Neuronal stem cell (in vitro differentiated cells): ENCODE results near the gene ZFP57.

Source experiments
- DNase-seq: peaks from one replicate; pipeline ENCODE4 v3.0.0-alpha.2; 2013; ENCODE audit warnings: low spot score
- H2AFZ ChIP-seq: one replicate; pipeline ENCODE4 v1.6.1; 2013; ENCODE audit warnings: mild to moderate bottlenecking, low read length, inconsistent platforms
- H2AK5ac ChIP-seq: 2 replicates; pipeline ENCODE4 v1.6.1; 2013; ENCODE audit warnings: low read depth, mild to moderate bottlenecking, inconsistent platforms, low read length, moderate library complexity, mixed read lengths
- H2BK120ac ChIP-seq: 2 replicates; pipeline ENCODE4 v1.6.1; 2013; ENCODE audit warnings: low read depth, mild to moderate bottlenecking, inconsistent platforms, low read length, moderate library complexity, mixed read lengths
- H2BK12ac ChIP-seq: one replicate; pipeline ENCODE4 v1.6.1; 2013; ENCODE audit warnings: low read length, inconsistent platforms
- H2BK15ac ChIP-seq: 2 replicates; pipeline ENCODE4 v1.6.1; 2013; ENCODE audit warnings: mild to moderate bottlenecking, low read length, inconsistent platforms, mixed read lengths
- H2BK5ac ChIP-seq: one replicate; pipeline ENCODE4 v1.6.1; 2013; ENCODE audit warnings: inconsistent platforms, mild to moderate bottlenecking, low read length, moderate library complexity
- H3K14ac ChIP-seq: one replicate; pipeline ENCODE4 v1.6.1; 2013; ENCODE audit warnings: low read length, inconsistent platforms
- H3K18ac ChIP-seq: 2 replicates; pipeline ENCODE4 v1.6.1; 2013; ENCODE audit warnings: low read length, inconsistent platforms
- H3K23ac ChIP-seq: 2 replicates; pipeline ENCODE4 v1.6.1; 2013; ENCODE audit warnings: low read depth, mild to moderate bottlenecking, mixed read lengths, low read length, inconsistent platforms; ENCODE audit not compliant: poor library complexity
- H3K27ac ChIP-seq: replicated peaks from 3 replicates; pipeline ENCODE4 v1.5.1; 2013; ENCODE audit warnings: low read length, inconsistent platforms
- H3K27me3 ChIP-seq, 3 experiments: 2 replicates each; pipeline ENCODE4 v1.6.1; 2013; ENCODE audit warnings: low read length in 3 of 3, mild to moderate bottlenecking in 2 of 3, inconsistent platforms in 1 of 3, low read depth in 1 of 3, mixed read lengths in 1 of 3, moderate library complexity in 1 of 3; ENCODE audit not compliant: control insufficient read depth in 3 of 3, insufficient read depth in 3 of 3
- H3K36me3 ChIP-seq, 2 donors: replicated peaks in 1 of 2; 2 replicates each; pipeline ENCODE4 v1.6.1; 2013; ENCODE audit warnings: low read length in 2 of 2; ENCODE audit not compliant: control insufficient read depth in 2 of 2, insufficient read depth in 2 of 2
- H3K4ac ChIP-seq: 2 replicates; pipeline ENCODE4 v1.6.1; 2013; ENCODE audit warnings: inconsistent platforms, mild to moderate bottlenecking, low read length, moderate library complexity
- H3K4me1 ChIP-seq, 2 donors: 1 replicate in 1 of 2; 2 replicates in 1 of 2; pipeline ENCODE4 v1.6.1; 2013; ENCODE audit warnings: low read length in 2 of 2, low read depth in 1 of 2; ENCODE audit not compliant: control insufficient read depth in 2 of 2, insufficient read depth in 1 of 2
- H3K4me2 ChIP-seq: one replicate; pipeline ENCODE4 v1.6.1; 2013; ENCODE audit warnings: mild to moderate bottlenecking, low read length, inconsistent platforms; ENCODE audit not compliant: insufficient read depth, poor library complexity, severe bottlenecking
- H3K4me3 ChIP-seq, 2 donors: 2 replicates each; pipeline ENCODE4 v1.5.1; 2013; ENCODE audit warnings: low read length in 2 of 2, mild to moderate bottlenecking in 2 of 2, inconsistent platforms in 1 of 2, moderate library complexity in 1 of 2
- H3K79me1 ChIP-seq: one replicate; pipeline ENCODE4 v1.6.1; 2013; ENCODE audit warnings: low read depth, mild to moderate bottlenecking, inconsistent platforms, low read length, moderate library complexity
- H3K9ac ChIP-seq: one replicate; pipeline ENCODE4 v1.6.1; 2013; ENCODE audit warnings: mild to moderate bottlenecking, low read depth, low read length, inconsistent platforms; ENCODE audit not compliant: poor library complexity
- H3K9me3 ChIP-seq, 2 donors: replicated peaks in 1 of 2; 2 replicates each; pipeline versions ENCODE3 to v1.6.1; 2013; ENCODE audit warnings: low read length in 2 of 2, mild to moderate bottlenecking in 2 of 2, inconsistent platforms in 1 of 2, low read depth in 1 of 2, mixed read lengths in 1 of 2, moderate library complexity in 1 of 2; ENCODE audit not compliant: control insufficient read depth in 2 of 2, insufficient read depth in 1 of 2
- H4K8ac ChIP-seq: one replicate; pipeline ENCODE4 v1.6.1; 2013; ENCODE audit warnings: low read depth, mild to moderate bottlenecking, inconsistent platforms, low read length, moderate library complexity
- H4K91ac ChIP-seq: one replicate; pipeline ENCODE4 v1.6.1; 2013; ENCODE audit warnings: low read length, low read depth, mild to moderate bottlenecking, inconsistent platforms; ENCODE audit not compliant: poor library complexity
- WGBS, 2 donors: extraction: QIAGEN DNeasy Blood & Tissue Kit; methylation state at CpG; one replicate each; pipeline ENCODE4 v1.1.7; 2013; ENCODE audit warnings: missing lambda C conversion rate in 2 of 2, mixed read lengths in 1 of 2; ENCODE audit not compliant: insufficient read length in 2 of 2, insufficient replicate concordance in 1 of 2; ENCODE audit errors: extremely low coverage in 2 of 2; 5-methylcytosine and 5-hydroxymethylcytosine counted together

Gene ZFP57

GRCh38 chr6:29694637-29695036 is 13.7 kb upstream of the ZFP57 start:
- no peak for DNase-seq
- WGBS, 2 donors, result no CpG with 5 or more reads among the region's 3 CpGs
- H3K18ac ChIP-seq, result no peak overlapping the region

GRCh38 chr6:29685718-29686326 is 4.9 kb upstream of the ZFP57 start:
- H3K79me1 ChIP-seq, result no peaks in the 10 kb centered on the region
- H2BK120ac ChIP-seq, result no peak overlapping the region
- H2BK5ac ChIP-seq, result no peak overlapping the region
- H3K9ac ChIP-seq, result no peak overlapping the region
- no peak overlapping the region for H3K4me2 ChIP-seq
- no peak overlapping the region for H3K4me3 ChIP-seq
- no peaks in the 10 kb centered on the region for H3K36me3 ChIP-seq
- no peak overlapping the region for H2BK12ac ChIP-seq
- no peak overlapping the region for H2AFZ ChIP-seq
- no peak overlapping the region for H3K4ac ChIP-seq
- no peak overlapping the region for H2AK5ac ChIP-seq
- DNase-seq, result peak; percentile 33
- H4K8ac ChIP-seq, result no peak overlapping the region
- H3K23ac ChIP-seq, result peak overlapping the region; percentile 25
- peaks cover 0 to 6% (median 0%) of the 10 kb centered on the region in 3 experiments for H3K27me3 ChIP-seq
- no peak overlapping the region for H2BK15ac ChIP-seq
- H3K9me3 ChIP-seq, result no peaks in the 10 kb centered on the region
- H3K18ac ChIP-seq, result no peak overlapping the region
- no peaks in the 10 kb centered on the region for H3K4me1 ChIP-seq
- H3K27ac ChIP-seq, result no peak overlapping the region
- no peak overlapping the region for H4K91ac ChIP-seq
- H3K14ac ChIP-seq, result no peak overlapping the region
- no CpG with 5 or more reads among the region's 15 CpGs for WGBS, 2 donors

More at GRCh38 chr6:29694637-29695036, 13.7 kb upstream of the ZFP57 start:
- H3K79me1 ChIP-seq, result no peaks in the 10 kb centered on the region
- no peak overlapping the region for H3K23ac ChIP-seq
- no peak overlapping the region for H2BK5ac ChIP-seq
- H2BK15ac ChIP-seq, result no peak overlapping the region
- H3K27me3 ChIP-seq, result no peaks in the 10 kb centered on the region
- no peak overlapping the region for H3K9ac ChIP-seq
- H3K4me1 ChIP-seq, result no peaks in the 10 kb centered on the region
- H3K9me3 ChIP-seq, result peaks cover 0 to 4% of the 10 kb centered on the region in 2 donors
- no peak overlapping the region for H4K91ac ChIP-seq
- no peak overlapping the region for H3K4me2 ChIP-seq
- no peak overlapping the region for H3K4ac ChIP-seq
- no peak overlapping the region for H3K14ac ChIP-seq
- H3K4me3 ChIP-seq, result no peak overlapping the region
- no peak overlapping the region for H2BK120ac ChIP-seq
- H4K8ac ChIP-seq, result no peak overlapping the region
- no peak overlapping the region for H3K27ac ChIP-seq
- no peaks in the 10 kb centered on the region for H3K36me3 ChIP-seq
- no peak overlapping the region for H2AK5ac ChIP-seq
- no peak overlapping the region for H2AFZ ChIP-seq
- H2BK12ac ChIP-seq, result no peak overlapping the region

GRCh38 chr6:29681811-29682210 is 859 bp upstream of the ZFP57 start:
- Histone ChIP-seq H3K9me3 (no peaks in the 10 kb centered on the region), H3K23ac (no peak overlapping the region), H4K8ac (no peak overlapping the region), H3K4me3 (no peak overlapping the region), H2BK5ac (no peak overlapping the region), H2BK12ac (no peak overlapping the region), H2AFZ (no peak overlapping the region), H3K36me3 (no peaks in the 10 kb centered on the region), H3K4me2 (no peak overlapping the region), H2BK15ac (no peak overlapping the region), H3K18ac (no peak overlapping the region), H3K79me1 (no peaks in the 10 kb centered on the region), H3K27me3 (peaks cover 0 to 6% (median 0%) of the 10 kb centered on the region in 3 experiments), H4K91ac (no peak overlapping the region), H3K14ac (no peak overlapping the region), H3K27ac (no peak overlapping the region), H3K4me1 (peaks cover 0 to 2% of the 10 kb centered on the region in 2 donors), H2AK5ac (no peak overlapping the region), H3K9ac (no peak overlapping the region), H3K4ac (no peak overlapping the region), H2BK120ac (no peak overlapping the region)
- WGBS, 2 donors, result no CpG with 5 or more reads among the region's 8 CpGs
- DNase-seq, result no peak

GRCh38 chr6:29680416-29680815 is 536 bp downstream of the ZFP57 start:
- Histone ChIP-seq H4K91ac (no peak overlapping the region), H3K27ac (no peak overlapping the region), H2BK12ac (peak overlapping the region; percentile 18), H2BK5ac (no peak overlapping the region), H2AFZ (no peak overlapping the region), H3K9me3 (no peaks in the 10 kb centered on the region), H2AK5ac (peak overlapping the region; percentile 61), H2BK120ac (no peak overlapping the region), H4K8ac (no peak overlapping the region), H3K4me1 (peaks cover 0 to 2% of the 10 kb centered on the region in 2 donors), H2BK15ac (no peak overlapping the region), H3K14ac (no peak overlapping the region), H3K4me2 (no peak overlapping the region), H3K18ac (peak overlapping the region; percentile 67), H3K4ac (no peak overlapping the region), H3K23ac (no peak overlapping the region), H3K79me1 (no peaks in the 10 kb centered on the region), H3K9ac (no peak overlapping the region), H3K4me3 (no peak overlapping the region), H3K27me3 (peaks cover 0 to under 1% (median 0%) of the 10 kb centered on the region in 3 experiments), H3K36me3 (no peaks in the 10 kb centered on the region)
- DNase-seq, result no peak
- no CpG with 5 or more reads among the region's 24 CpGs for WGBS, 2 donors
